ENCODE data around the gene HSF2BP. TPM values are rescaled to one million over a fixed set of nuclear protein-coding genes. Genes with fewer than 3 reads are reported as not detected.

HSF2BP gene
- total RNA-seq, 1 donor from 2014 or later: 1.0 TPM

DNA sequence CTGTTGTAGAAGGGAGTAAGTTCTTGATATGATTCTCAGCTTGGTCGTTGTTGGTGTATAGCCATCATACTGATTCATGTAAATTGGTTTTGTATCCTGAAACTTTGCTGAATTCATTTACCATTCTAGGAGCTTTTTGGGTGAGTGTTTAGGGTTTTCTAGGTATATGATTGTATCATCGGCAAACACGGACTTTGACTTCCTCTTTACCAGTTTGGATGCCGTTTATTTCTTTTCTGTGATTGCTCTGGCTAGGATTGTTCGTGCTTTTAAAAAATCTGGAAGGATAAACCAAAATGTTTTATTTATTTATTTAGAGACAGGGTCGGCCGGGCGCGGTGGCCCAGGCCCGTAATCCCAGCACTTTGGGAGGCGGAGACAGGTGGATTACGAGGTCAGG is 20.7 kb upstream of the HSF2BP start:
- Mint-ChIP-seq H3K9me3 (ENCODE audit: unreplicated experiment) (no peaks in the 10 kb centered on the region), H3K27me3 (ENCODE audit: unreplicated experiment) (no peaks in the 10 kb centered on the region), H3K36me3 (ENCODE audit: unreplicated experiment) (no peaks in the 10 kb centered on the region), H3K4me3 (ENCODE audit: unreplicated experiment) (no peak overlapping the region), H3K27ac (ENCODE audit: unreplicated experiment) (no peak overlapping the region), H3K4me1 (ENCODE audit: low read depth, unreplicated experiment) (no peaks in the 10 kb centered on the region)
- no peak for TF ChIP-seq CTCF (IDR thresholded peaks at IDR 0.05; ENCODE audit: partially characterized antibody, unreplicated experiment)
- no peak for DNase-seq

DNA sequence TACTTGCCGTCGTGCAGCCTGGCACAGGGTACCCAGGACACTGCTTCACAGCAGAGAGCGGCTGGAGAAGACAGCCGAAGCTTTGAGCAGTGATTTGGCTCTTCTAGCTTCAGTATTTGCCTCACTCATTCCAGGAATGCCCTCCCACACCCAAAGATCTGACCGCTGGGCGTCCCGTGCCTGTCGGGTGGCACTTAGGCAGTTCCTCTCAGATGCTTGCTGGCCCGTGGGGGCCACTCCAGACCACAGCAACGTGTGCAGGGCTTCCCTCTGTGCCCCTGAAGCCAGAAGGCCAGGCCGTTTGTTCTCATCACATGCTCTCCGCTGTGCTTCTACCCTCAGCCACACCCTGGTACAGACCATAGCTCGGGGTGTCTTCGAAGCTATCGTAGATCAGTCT is 17.1 kb upstream of the HSF2BP start:
- Mint-ChIP-seq H3K36me3 (ENCODE audit: unreplicated experiment) (no peaks in the 10 kb centered on the region), H3K4me3 (ENCODE audit: unreplicated experiment) (no peak overlapping the region), H3K27ac (ENCODE audit: unreplicated experiment) (no peak overlapping the region), H3K4me1 (ENCODE audit: low read depth, unreplicated experiment) (no peaks in the 10 kb centered on the region), H3K27me3 (ENCODE audit: unreplicated experiment) (no peaks in the 10 kb centered on the region), H3K9me3 (ENCODE audit: unreplicated experiment) (no peaks in the 10 kb centered on the region)
- no peak for DNase-seq
- no peak for TF ChIP-seq CTCF (IDR thresholded peaks at IDR 0.05; ENCODE audit: partially characterized antibody, unreplicated experiment)

- Mint-ChIP-seq H3K4me3 (ENCODE audit: unreplicated experiment) (no peak overlapping the region), H3K27ac (ENCODE audit: unreplicated experiment) (no peak overlapping the region), H3K27me3 (ENCODE audit: unreplicated experiment) (no peaks in the 10 kb centered on the region), H3K36me3 (ENCODE audit: unreplicated experiment) (no peaks in the 10 kb centered on the region), H3K9me3 (ENCODE audit: unreplicated experiment) (no peaks in the 10 kb centered on the region), H3K4me1 (ENCODE audit: low read depth, unreplicated experiment) (no peaks in the 10 kb centered on the region)
- DNase-seq: no peak
- TF ChIP-seq CTCF (IDR thresholded peaks at IDR 0.05; ENCODE audit: partially characterized antibody, unreplicated experiment): no peak
Measured at GRCh38 chr21:43675871-43676270, 16.6 kb upstream of the HSF2BP start.

DNA sequence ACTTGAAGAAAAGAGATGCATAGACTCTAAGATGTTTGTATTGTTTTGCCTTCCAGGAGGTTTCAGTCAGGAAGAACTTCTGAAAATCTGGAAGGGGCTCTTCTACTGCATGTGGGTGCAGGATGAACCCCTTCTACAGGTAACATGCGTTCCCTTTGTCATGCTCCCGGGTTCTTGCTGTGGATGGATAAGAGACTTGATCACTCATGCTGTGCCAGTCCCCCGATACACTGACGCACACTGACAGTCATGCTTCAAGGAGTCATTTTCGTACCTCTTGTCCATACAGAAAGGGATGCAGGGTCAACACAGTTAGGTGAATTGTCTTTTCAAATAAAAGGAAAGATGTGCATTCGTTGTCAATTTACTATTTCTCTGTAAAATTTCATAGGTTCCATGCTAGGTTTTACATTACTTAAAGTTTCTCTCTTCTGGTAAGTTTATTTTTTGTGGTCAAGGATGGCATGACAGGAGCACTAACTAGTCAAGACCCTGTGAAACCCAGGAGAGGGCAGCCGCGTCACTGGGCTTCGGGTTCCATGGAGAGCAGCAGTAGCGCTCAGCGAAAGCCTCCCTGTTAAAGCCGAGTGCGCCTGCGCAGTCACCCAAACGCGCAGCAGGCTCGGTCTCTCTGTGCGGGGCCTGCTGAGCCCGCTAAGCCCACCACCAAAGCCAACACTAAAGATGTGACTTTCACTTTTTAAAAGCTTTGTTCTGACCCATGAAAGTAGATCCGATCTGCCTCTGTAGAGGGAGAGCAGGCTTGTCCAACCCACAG is 10.7 kb upstream of the HSF2BP start:
- H3K4me1 Mint-ChIP-seq (ENCODE audit: low read depth, unreplicated experiment): no peaks in the 10 kb centered on the region
- no peak for TF ChIP-seq CTCF (IDR thresholded peaks at IDR 0.05; ENCODE audit: partially characterized antibody, unreplicated experiment)
- no peak for DNase-seq
- no peak overlapping the region for H3K27ac Mint-ChIP-seq (ENCODE audit: unreplicated experiment)
- H3K9me3 Mint-ChIP-seq (ENCODE audit: unreplicated experiment): no peaks in the 10 kb centered on the region
- H3K27me3 Mint-ChIP-seq (ENCODE audit: unreplicated experiment): no peaks in the 10 kb centered on the region
- H3K4me3 Mint-ChIP-seq (ENCODE audit: unreplicated experiment): no peak overlapping the region
- peaks cover 11% of the 10 kb centered on the region for H3K36me3 Mint-ChIP-seq (ENCODE audit: unreplicated experiment)

GRCh38 chr21:43667191-43667904 is 8.1 kb upstream of the HSF2BP start:
- Mint-ChIP-seq H3K4me1 (ENCODE audit: low read depth, unreplicated experiment) (no peaks in the 10 kb centered on the region), H3K9me3 (ENCODE audit: unreplicated experiment) (no peaks in the 10 kb centered on the region), H3K27ac (ENCODE audit: unreplicated experiment) (no peak overlapping the region), H3K4me3 (ENCODE audit: unreplicated experiment) (no peak overlapping the region), H3K36me3 (ENCODE audit: unreplicated experiment) (peaks cover 11% of the 10 kb centered on the region), H3K27me3 (ENCODE audit: unreplicated experiment) (no peaks in the 10 kb centered on the region)
- no peak for DNase-seq
- no peak for TF ChIP-seq CTCF (IDR thresholded peaks at IDR 0.05; ENCODE audit: partially characterized antibody, unreplicated experiment)
